ENCODE data around the gene UBE2V1. TPM values are rescaled to one million over a fixed set of nuclear protein-coding genes. Genes with fewer than 3 reads are reported as not detected.
"Not testable (repeated sequence)": the region's sequence is repeated elsewhere in the genome, so short reads cannot be mapped to it uniquely, and the experiment has no call there.

Gene UBE2V1
- total RNA-seq, 1 donor from 2014 or later = 56.4 TPM

- DNase-seq (ENCODE audit: low read depth) = no peak
Observed at GRCh38 chr20:50115041-50115512, 2.1 kb upstream of the UBE2V1 start.

- DNase-seq (ENCODE audit: low read depth) = no peak
Observed at GRCh38 chr20:50113420-50114224, 672 bp upstream of the UBE2V1 start.

GRCh38 chr20:50111829-50112495 lies 988 bp downstream of the UBE2V1 start:
- no peak for DNase-seq (ENCODE audit: low read depth)

GRCh38 chr20:50111120-50111828 lies 1.7 kb downstream of the UBE2V1 start:
- peak; percentile 69 for DNase-seq (ENCODE audit: low read depth)

GRCh38 chr20:50110141-50111047 lies 2.6 kb downstream of the UBE2V1 start:
- peak; percentile 81 for DNase-seq (ENCODE audit: low read depth)

GRCh38 chr20:50108556-50109235 lies 4.3 kb downstream of the UBE2V1 start:
- DNase-seq (ENCODE audit: low read depth) = no peak

GRCh38 chr20:50107796-50108331 lies 5.1 kb downstream of the UBE2V1 start:
- DNase-seq (ENCODE audit: low read depth) = no peak

GRCh38 chr20:50107086-50107660 lies 5.8 kb downstream of the UBE2V1 start:
- no peak for DNase-seq (ENCODE audit: low read depth)

- DNase-seq (ENCODE audit: low read depth) = not testable (repeated sequence)
Observed at GRCh38 chr20:50106669-50107068, 6.3 kb downstream of the UBE2V1 start.

- peak; percentile 91 for DNase-seq (ENCODE audit: low read depth)
Observed at GRCh38 chr20:50103464-50104107, 9.4 kb downstream of the UBE2V1 start.

- not testable (repeated sequence) for DNase-seq (ENCODE audit: low read depth)
Observed at GRCh38 chr20:50102551-50102950, 10.4 kb downstream of the UBE2V1 start.

- DNase-seq (ENCODE audit: low read depth) = no peak
Observed at GRCh38 chr20:50101887-50102286, 11.1 kb downstream of the UBE2V1 start.

GRCh38 chr20:50101281-50101680 lies 11.7 kb downstream of the UBE2V1 start:
- no peak for DNase-seq (ENCODE audit: low read depth)

GRCh38 chr20:50100552-50100951 lies 12.4 kb downstream of the UBE2V1 start:
- no peak for DNase-seq (ENCODE audit: low read depth)

GRCh38 chr20:50099565-50099991 lies 13.4 kb downstream of the UBE2V1 start:
- DNase-seq (ENCODE audit: low read depth) = no peak

GRCh38 chr20:50099113-50099512 lies 13.8 kb downstream of the UBE2V1 start:
- DNase-seq (ENCODE audit: low read depth) = no peak

GRCh38 chr20:50098259-50098658 lies 14.7 kb downstream of the UBE2V1 start:
- DNase-seq (ENCODE audit: low read depth) = no peak

- no peak for DNase-seq (ENCODE audit: low read depth)
Observed at GRCh38 chr20:50097843-50098242, 15.1 kb downstream of the UBE2V1 start.

- no peak for DNase-seq (ENCODE audit: low read depth)
Observed at GRCh38 chr20:50096237-50096636, 16.7 kb downstream of the UBE2V1 start.

Data from renal cortical epithelial cell (primary cell).